ENCODE results near the gene BLID.

Gene BLID

GRCh38 chr11:122115524-122116379 lies at the start of gene BLID:
BLID (minus strand) TSS chr11:122116215; CDS start chr11:122115922, 293 bp downstream.
- peak; percentile 39 for DNase-seq

- no peak for DNase-seq
Measured at GRCh38 chr11:122163053-122163819, 47.2 kb upstream of the BLID start.

- DNase-seq: no peak
Measured at GRCh38 chr11:122162095-122162494, 46.1 kb upstream of the BLID start.

GRCh38 chr11:122160841-122161590 lies 45.0 kb upstream of the BLID start:
- DNase-seq: no peak

GRCh38 chr11:122159861-122160260 lies 43.8 kb upstream of the BLID start:
- DNase-seq: no peak

GRCh38 chr11:122159173-122159721 lies 43.2 kb upstream of the BLID start:
- DNase-seq: peak; percentile 63

- DNase-seq: no peak
Measured at GRCh38 chr11:122158171-122158570, 42.2 kb upstream of the BLID start.

GRCh38 chr11:122157653-122158161 lies 41.7 kb upstream of the BLID start:
- DNase-seq: no peak

- no peak for DNase-seq
Measured at GRCh38 chr11:122156940-122157382, 40.9 kb upstream of the BLID start.

GRCh38 chr11:122155765-122156527 lies 39.9 kb upstream of the BLID start:
- no peak for DNase-seq

- DNase-seq: no peak
Measured at GRCh38 chr11:122154994-122155393, 39.0 kb upstream of the BLID start.

- DNase-seq: no peak
Measured at GRCh38 chr11:122154227-122154626, 38.2 kb upstream of the BLID start.

- DNase-seq: no peak
Measured at GRCh38 chr11:122153746-122154145, 37.7 kb upstream of the BLID start.

GRCh38 chr11:122150216-122151124 lies 34.5 kb upstream of the BLID start:
- no peak for DNase-seq

GRCh38 chr11:122149202-122149601 lies 33.2 kb upstream of the BLID start:
- DNase-seq: no peak

- no peak for DNase-seq
Measured at GRCh38 chr11:122146475-122146874, 30.5 kb upstream of the BLID start.

- DNase-seq: no peak
Measured at GRCh38 chr11:122145715-122146274, 29.8 kb upstream of the BLID start.

- DNase-seq: no peak
Measured at GRCh38 chr11:122144752-122145151, 28.7 kb upstream of the BLID start.

- peak; percentile 18 for DNase-seq
Measured at GRCh38 chr11:122141725-122142124, 25.7 kb upstream of the BLID start.

GRCh38 chr11:122140500-122140899 lies 24.5 kb upstream of the BLID start:
- DNase-seq: no peak

- DNase-seq: no peak
Measured at GRCh38 chr11:122139595-122139866, 23.5 kb upstream of the BLID start.

All from eye (tissue), 1 donor.